Inflammatory macrophage treated with lipopolysaccharide for 1 hour (primary cell): ENCODE data around the gene LMNA.
"Not testable (repeated sequence)": the region's sequence is repeated elsewhere in the genome, so short reads cannot be mapped to it uniquely, and the experiment has no call there.

ENCODE experiments used
- DNase-seq, 2 donors: peaks; one replicate each; pipeline ENCODE4 v3.0.0-alpha.2; 2020 to 2022

Gene LMNA

DNA sequence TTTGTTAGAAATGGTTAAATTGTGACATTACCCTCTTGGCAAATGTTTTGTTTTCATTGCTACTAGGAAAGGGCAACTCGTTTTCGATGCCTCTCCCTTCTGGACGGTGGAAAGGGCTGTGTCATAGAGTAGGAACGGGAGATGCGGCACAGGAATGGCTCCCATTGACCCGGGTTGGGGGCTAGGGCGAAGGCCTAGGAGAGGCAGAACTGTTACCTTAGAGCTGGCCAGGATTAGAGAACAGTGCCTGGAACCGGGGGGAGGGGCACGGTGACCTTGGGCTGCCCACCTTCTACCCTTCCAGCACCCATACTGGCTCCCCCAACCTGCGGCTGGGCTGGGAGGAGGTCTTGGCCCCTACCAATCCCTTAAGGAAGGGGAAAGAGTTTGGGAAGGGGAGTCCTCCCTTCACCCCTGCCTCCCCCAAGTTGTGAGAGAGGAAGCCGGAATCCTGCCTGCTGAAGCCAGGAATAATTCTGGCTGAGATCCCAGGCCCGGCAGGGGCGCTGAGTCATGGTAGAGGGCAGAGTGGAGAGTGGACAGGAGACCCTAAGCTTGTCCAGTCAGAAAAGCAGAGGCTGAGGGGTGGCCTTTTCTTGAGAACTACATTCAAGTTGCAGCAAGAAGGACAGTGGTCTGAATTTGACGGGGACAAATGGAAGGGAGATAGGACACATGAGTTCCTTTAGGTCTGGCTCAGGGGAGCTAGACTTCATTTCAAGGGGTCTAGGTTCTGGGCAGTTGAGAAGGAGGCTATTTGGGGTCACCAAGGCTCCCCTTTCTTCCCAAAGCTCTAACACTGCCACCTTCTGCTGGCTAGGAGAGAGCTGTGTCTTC, 8.2 kb downstream of the LMNA start:
- no peak for DNase-seq

DNA sequence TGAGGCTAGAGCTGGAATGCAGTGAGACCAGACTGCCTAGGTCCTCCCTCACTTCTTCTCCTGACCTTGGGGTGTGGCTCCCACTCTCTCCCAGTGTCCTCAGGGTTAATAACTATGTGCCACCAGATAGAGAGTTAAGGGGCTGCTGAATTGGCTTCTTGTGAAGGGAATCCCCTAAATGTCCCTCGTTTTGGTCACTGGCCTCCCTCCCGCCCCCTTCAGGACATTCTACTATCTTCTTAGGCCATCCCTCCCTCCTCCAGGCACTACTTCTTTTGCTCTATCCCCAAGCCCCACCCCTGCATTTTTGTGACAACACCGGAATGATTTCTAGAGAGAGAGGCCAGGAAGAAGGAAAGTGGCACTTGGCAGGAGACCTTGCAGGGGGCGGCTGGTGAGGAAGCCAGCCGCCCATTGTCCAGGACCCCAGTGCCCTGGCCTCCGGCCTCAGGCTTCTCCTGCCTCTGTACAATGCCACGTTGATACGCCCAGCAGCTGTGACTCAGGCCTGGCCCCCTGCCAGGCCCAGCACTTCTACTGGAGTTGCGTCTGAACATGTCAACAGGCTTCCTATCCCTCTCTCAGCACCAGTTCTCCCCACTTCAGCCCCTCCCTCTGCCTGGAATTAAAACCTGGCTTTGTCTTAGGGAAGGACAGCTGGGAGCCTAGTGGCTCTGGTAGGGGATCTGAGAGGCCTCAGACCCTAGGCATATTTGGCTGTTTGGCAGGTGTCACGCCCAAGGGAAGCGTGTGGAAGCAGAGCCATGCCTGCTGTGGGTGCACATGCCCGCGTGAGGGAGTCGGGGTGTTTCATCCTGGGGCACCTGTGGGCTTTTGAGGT, 9.1 kb downstream of the LMNA start:
- peak; percentile 83 to 89 for DNase-seq

DNA sequence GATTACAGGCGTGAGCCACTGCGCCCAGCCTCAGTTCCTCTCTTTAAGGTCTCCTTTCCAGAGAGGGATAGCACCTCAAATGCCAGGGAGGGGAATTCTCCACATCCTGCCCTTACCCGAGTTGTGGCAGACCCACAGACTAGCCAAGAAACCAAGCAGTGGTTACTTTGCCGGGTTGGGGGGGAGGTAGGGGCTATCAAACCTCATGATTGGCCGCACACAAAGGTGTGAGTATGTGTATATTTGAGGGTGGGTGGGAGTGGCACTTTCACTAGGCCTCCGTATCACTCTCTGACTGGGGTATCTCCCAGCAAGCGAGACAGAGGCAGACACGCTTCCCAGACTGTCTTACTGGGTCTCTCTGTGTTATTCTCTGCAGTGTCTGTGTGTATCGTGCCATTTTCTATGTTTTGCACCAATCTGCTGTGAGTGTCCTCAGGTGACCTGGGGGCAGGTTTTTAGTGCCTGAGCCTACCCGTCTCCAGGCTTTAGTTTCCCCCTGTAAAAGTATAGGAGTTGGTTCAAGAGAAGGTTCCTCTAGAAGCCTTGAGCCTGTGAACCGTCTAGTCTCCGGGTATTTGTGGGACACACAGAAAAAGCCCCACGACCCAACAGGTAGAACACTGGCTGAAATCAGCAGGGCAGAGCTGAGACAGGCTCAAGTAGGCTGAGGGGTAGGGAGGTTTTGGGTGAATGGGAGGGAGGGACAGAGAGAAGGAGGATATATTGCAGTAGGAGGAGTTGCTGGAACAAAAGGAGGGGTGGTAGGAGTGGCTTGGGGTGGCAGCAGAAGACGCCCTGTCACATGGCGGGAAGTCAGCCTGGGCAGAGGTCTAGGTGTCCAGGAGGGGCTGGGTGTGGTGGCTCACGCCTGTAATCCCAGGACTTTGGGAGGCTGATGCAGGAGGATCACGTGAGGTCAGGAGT, 10.3 kb downstream of the LMNA start:
- no peak for DNase-seq

DNA sequence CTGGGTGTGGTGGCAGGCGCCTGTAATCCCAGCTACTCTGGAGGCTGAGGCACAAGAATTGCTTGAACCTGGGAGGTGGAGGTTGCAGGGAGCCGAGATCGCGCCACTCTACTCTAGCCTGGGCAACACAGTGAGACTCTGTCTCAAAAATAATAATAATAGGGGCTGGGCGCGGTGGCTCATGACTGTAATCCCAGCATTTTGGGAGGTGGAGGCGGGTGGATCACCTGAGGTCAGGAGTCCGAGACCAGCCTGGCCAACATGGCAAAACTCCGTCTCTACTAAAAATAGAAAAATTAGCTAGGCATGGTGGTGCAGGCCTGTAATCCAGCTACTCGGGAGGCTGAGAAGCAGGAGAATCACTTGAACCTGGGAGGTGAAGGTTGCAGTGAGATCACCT, 11.0 kb downstream of the LMNA start:
- not testable (repeated sequence) for DNase-seq

DNA sequence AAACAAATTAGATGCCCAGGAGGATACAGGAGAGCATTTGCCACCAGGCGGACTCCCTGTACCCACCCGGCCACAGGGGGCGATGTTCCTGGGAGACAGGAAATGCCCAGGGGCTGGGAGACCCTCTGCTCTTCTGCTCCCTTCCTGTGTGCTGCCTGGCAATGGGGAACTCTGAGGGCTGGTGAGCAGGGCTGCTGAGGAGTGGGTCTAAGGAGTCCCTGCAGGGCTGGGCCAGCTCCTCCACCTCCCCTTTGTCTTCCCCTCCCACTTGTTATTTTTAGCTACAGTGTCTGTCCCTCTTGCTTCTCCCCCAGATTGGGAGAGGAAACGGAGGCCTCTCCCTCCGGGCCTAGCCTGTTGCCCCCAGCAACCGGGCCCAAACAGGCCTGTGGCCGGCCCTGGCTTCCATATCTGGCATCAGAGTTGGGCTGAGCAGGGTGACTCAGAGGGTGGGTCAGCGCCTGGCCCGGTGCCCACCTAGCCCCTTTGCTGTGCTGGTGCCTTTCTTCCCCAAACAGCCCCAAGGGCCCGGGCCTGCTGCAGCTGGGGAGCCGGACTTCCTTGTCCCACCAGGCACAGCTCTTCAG, 11.6 kb downstream of the LMNA start:
- DNase-seq: peak; percentile 79 to 86

DNA sequence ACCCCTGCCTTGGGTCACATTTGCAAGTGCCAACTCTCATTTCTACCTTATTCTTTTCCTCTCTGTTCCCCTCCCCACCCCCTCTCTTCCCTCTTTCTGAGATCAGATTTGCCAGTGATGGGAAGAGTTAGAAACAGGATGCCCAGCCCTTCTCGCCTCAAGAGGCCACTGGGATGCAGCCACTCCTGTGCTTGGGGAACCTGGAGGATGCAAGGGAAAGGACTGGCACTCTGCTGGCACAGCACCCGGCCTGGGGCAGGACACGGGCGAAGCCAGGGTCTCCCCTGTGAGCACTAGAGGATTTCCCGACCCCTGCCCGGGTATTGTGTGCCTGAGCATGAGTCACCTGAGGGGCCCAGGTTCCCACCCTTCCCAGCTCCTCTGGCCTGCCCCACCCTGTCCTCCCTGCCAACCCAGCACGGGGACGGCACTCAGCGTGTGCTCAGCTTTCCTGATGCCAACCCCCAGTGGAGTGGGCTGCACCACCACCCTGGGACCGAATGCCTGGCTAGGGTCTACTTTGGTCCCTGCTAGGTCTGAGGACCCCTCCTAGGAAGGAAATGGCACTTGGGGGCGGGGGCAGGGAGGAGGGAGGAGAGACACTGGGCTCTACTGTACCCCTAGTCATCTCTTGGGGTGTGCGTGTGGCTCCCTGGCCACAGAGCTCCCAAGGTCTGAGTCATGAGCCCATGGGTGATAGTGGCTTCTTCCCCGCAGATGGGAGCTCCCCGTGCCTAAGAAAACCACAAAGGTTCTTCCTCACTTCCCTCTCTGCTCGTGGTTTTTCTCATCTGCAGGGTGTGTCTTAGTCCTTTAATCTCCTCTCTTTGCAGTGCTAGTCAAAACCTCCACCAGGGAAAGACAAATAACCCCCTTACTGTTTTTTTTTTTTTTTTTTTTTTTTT, 12.4 kb downstream of the LMNA start:
- DNase-seq: peak; percentile 78 to 87

DNA sequence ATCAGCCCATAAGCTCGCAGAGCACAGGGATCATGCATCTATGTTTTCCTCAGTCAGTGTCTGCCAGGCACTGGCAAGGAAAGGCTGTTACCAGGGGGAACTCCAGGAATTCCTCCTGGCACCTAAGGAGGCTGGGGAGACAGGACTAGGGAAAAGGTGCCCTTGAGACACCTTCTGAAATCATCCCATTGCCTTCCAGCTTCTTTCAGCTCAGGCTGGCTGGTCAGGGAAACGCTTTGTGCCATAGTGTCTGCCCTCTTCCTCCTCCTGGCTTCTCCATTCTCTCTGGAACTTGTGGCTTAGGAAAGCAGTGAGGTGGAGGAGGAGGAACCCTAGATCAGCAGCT, 13.8 kb downstream of the LMNA start:
- DNase-seq: no peak

DNA sequence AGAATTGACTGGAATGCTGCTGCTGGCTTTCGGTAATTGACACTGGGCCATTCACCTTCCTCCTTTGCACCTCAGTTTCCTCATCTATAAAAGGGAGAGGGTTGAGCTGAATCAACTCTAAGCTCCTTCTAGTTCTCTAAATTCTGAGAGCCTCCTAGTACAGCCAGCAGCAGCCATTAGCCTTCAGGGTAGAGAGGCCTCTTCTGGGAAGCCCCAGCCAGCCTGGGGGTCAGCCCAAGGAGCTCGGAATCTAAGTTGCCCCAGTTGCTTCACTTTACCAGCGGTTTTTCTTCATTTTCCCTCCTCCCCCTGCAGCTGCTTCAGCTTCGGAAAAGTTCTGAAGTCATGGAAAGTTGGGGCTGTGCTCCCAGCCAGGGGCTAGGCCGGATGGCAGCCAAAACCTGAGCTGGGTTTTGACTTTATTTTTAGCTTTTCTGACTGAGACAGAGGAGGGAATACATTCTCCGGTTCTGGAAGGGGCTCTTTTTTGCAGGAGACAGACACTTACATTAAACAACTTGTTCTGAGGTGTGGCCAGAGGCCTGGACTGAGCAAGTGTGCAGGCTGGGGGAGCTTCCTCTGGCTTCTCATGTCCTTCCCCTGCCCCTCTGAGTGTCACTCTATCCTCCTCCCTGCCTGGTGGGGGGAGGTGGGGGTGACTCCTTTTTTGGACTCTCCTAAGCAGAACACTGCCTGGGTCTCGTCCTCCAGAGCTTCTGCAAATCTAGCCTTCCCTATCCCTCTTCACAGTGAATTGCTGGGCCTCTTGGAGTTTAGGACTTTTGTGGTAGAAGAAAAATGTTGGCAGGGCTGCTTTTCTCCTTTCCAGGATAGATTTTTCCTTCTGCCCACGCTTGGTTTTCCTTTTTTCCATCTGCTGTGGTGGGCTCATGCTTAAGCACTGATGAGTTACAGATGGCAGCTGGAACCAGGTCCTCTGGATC, 14.4 kb downstream of the LMNA start:
- no peak for DNase-seq

DNA sequence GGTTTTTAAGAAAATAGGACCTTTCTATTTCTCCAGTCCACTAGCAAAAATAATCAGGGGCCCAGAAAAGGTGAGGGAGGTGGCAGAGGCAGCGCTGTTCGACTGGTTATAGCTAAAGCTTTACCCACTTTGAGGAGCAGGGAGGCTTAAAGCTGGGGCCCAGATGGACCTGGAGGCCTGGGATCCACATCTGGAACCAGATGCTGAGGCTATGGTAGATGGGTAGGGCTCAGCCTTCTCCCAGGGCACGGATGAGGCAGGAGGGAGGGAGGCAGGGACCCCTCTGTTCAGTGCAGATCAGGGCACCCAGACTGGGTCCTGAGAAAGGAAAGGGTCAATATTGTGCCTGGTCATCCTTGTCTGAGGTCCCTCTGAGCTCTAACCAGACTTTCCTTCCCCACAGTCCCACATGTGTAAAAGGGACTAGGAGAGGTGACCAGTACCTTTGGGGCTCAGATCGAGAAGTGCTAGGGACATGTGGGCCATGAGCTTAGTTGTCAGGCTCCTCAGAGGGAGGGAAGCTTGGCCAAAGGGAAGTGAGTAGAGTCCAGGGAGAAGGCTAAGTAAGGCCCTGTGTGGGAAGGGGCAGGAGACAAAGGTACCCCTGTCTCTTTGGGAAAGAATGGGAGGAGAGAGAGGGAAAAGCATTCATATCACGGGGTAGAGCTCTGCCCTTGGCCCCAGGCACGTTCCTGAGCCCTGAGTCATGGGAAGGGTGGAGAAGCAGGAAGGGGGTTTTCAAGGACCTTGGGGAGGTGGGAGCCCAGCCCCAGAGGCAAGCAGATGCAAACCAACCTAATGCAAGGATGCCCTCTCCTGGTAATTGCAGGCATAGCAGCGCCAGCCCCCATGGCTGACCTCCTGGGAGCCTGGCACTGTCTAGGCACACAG, 15.4 kb downstream of the LMNA start:
- peak; percentile 53 to 91 for DNase-seq

DNA sequence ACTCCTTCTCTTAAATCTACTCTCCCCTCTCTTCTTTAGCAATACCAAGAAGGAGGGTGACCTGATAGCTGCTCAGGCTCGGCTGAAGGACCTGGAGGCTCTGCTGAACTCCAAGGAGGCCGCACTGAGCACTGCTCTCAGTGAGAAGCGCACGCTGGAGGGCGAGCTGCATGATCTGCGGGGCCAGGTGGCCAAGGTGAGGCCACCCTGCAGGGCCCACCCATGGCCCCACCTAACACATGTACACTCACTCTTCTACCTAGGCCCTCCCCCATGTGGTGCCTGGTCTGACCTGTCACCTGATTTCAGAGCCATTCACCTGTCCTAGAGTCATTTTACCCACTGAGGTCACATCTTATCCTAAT, 16.0 kb downstream of the LMNA start:
- DNase-seq: no peak

DNA sequence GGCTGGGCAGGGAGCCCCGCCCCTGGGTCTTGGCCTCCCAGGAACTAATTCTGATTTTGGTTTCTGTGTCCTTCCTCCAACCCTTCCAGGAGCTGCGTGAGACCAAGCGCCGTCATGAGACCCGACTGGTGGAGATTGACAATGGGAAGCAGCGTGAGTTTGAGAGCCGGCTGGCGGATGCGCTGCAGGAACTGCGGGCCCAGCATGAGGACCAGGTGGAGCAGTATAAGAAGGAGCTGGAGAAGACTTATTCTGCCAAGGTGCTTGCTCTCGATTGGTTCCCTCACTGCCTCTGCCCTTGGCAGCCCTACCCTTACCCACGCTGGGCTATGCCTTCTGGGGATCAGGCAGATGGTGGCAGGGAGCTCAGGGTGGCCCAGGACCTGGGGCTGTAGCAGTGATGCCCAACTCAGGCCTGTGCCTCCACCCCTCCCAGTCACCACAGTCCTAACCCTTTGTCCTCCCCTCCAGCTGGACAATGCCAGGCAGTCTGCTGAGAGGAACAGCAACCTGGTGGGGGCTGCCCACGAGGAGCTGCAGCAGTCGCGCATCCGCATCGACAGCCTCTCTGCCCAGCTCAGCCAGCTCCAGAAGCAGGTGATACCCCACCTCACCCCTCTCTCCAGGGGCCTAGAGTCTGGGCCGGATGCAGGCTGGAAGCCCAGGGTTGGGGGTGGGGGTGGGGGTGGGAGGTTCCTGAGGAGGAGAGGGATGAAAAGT, 20.4 kb downstream of the LMNA start:
- DNase-seq: no peak

DNA sequence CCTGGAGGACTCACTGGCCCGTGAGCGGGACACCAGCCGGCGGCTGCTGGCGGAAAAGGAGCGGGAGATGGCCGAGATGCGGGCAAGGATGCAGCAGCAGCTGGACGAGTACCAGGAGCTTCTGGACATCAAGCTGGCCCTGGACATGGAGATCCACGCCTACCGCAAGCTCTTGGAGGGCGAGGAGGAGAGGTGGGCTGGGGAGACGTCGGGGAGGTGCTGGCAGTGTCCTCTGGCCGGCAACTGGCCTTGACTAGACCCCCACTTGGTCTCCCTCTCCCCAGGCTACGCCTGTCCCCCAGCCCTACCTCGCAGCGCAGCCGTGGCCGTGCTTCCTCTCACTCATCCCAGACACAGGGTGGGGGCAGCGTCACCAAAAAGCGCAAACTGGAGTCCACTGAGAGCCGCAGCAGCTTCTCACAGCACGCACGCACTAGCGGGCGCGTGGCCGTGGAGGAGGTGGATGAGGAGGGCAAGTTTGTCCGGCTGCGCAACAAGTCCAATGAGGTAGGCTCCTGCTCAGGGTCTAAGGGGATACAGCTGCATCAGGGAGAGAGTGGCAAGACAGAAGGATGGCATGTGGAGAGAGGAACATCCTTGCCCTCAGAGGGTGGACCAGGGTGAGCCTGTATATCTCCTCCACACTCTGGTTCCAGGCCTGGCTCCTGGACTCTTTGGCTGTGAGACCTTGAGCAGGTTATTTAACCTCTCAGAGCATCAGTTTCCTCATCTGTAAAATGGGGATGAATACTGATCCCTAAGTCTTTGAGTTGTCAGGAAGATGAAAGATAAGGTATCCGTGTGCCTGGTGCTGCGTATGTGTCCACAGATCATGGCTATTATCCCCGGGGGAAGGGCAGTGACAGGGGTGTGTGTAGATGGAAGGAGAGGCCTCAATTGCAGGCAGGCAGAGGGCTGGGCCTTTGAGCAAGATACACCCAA, 21.7 kb downstream of the LMNA start:
- no peak for DNase-seq

DNA sequence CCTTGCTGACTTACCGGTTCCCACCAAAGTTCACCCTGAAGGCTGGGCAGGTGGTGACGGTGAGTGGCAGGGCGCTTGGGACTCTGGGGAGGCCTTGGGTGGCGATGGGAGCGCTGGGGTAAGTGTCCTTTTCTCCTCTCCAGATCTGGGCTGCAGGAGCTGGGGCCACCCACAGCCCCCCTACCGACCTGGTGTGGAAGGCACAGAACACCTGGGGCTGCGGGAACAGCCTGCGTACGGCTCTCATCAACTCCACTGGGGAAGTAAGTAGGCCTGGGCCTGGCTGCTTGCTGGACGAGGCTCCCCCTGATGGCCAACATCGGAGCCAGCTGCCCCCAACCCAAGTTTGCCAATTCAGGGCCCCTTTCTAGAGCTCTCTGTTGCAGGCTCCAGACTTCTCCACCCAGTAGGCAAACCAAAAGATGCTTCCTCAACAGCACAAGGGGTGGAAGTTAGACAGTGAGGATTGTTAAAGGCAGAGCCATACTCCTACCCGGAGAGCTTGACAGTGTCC, 22.5 kb downstream of the LMNA start:
- DNase-seq: no peak

DNA sequence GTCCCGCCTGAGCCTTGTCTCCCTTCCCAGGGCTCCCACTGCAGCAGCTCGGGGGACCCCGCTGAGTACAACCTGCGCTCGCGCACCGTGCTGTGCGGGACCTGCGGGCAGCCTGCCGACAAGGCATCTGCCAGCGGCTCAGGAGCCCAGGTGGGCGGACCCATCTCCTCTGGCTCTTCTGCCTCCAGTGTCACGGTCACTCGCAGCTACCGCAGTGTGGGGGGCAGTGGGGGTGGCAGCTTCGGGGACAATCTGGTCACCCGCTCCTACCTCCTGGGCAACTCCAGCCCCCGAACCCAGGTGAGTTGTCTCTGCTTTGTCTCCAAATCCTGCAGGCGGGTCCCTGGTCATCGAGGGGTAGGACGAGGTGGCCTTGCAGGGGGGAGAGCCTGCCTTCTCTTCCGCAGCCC, 24.0 kb downstream of the LMNA start:
- no peak for DNase-seq

DNA sequence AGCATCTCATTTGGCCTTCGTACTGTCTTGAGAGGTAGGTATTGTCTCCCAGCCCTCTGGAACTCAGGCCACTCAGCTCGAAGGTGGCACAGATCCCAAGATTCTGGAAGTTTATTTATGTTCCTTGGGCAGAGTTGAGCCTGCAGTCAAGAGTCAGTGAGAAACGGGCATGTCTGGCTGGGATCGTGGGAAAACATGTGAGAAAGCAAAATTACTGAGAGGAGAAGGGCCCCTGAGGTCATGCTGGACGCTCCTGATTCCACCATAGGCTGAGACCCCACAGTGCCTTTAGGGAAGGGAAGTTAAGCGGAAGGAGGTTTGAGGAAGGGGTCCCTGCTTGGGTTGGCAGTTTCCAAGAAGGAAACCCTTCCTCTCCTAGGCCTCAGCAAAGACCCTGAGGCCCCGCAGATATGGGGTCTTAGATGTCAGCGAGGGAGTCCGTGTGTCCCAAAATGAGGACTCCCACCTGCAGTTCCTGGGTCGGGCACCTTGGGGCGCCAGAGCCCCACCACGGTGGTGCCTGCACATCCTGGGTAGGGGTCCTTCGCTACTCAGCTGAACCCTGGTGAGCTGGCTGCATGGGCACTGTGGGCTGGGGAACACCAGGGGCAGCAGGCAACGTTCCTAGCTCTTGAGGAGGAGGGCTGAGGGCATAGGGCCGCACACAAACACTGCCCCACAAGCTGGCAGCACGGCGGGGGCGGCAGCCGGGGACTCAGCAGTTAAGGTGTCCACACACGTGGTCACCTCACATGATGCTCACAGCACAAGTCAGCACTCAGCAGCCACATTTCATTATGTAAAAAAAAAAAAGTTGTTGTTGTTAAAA, 26.6 kb downstream of the LMNA start:
- no peak for DNase-seq

DNA sequence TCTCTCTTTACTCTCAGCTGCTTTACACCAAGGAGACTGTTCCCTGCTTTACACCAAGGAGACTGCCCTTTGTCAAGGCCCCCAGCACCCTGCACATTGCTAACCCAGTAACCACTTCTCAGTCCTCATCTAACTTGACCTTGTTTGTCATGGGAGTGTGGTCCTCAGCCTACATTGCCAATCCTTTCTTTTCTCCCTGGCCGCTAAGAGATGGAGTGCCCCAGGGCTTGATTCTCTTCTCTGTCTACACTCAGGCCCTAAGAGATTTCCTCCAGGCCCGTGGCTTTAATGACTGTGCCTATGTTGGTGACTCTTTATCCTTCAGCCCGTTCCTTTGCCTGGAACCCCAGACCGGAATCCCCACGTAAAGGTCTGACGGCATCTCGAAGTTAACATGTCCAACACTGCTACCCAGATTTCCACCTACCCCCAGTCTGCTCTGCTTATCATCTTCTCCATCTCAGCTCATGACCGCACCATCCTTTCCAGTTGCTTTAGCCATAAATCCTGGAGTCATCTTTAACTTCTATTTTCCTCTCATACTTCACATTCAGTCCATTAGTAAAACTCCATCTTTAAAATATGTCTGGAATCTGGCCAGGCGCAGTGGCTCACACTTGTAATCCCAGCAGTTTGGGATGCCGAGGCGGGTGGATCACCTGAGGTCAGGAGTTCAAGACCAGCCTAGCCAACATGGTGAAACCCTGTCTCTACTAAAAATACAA, 29.4 kb downstream of the LMNA start:
- DNase-seq: no peak
